Gastroesophageal sphincter (tissue), 4 donors: ENCODE results near the gene FRMD1. TPM values are rescaled to one million over a fixed set of nuclear protein-coding genes. Genes with fewer than 3 reads are reported as not detected.

Experiments
- ATAC-seq: fragments of 150-250 bp; one replicate; pipeline ENCODE4 v1.9.1; 2016; ENCODE audit warnings: mild to moderate bottlenecking, moderate library complexity
- H3K27ac ChIP-seq, 4 donors: fragments of 200-600 bp; sonication (generic) in 3 of 4; 1 replicate in 3 of 4; 2 replicates in 1 of 4; pipeline ENCODE4 v1.5.1; 2016 to 2019
- H3K27me3 ChIP-seq: fragments of 200-600 bp; sonication (generic); one replicate; pipeline ENCODE4 v1.5.1; 2019
- H3K36me3 ChIP-seq, 2 donors: fragments of 200-600 bp; sonication (generic); one replicate each; pipeline ENCODE4 v1.5.1; 2019; ENCODE audit warnings: control low read depth in 1 of 2
- H3K4me1 ChIP-seq, 3 donors: fragments of 200-600 bp; sonication (generic); 1 replicate in 2 of 3; 2 replicates in 1 of 3; pipeline ENCODE4 v1.5.1; 2016 to 2019; ENCODE audit warnings: control low read depth in 2 of 3
- H3K4me3 ChIP-seq, 2 donors: fragments of 200-600 bp; sonication (generic); one replicate each; pipeline ENCODE4 v1.5.1; 2019; ENCODE audit warnings: mild to moderate bottlenecking in 1 of 2, moderate library complexity in 1 of 2
- H3K9me3 ChIP-seq, 3 donors: fragments of 200-600 bp; sonication (generic); one replicate each; pipeline ENCODE4 v1.5.1; 2017 to 2019; ENCODE audit warnings: control low read depth in 2 of 3
- CTCF ChIP-seq, 4 experiments: fragments of 200-600 bp in 2 of 4; fragments of 450-650 bp in 2 of 4; sonication (generic) in 1 of 4; IDR thresholded peaks; one replicate each; pipeline ENCODE4 v1.5.1; 2017 to 2019; ENCODE audit warnings: antibody characterized with exemption in 4 of 4, mild to moderate bottlenecking in 2 of 4, moderate library complexity in 2 of 4
- EP300 ChIP-seq: sonication (generic); formaldehyde crosslinking; IDR thresholded peaks from one replicate; pipeline ENCODE4 v1.6.1; 2017; ENCODE audit warnings: antibody characterized with exemption, mild to moderate bottlenecking
- POLR2A ChIP-seq, 2 donors: fragments of 450-650 bp; IDR thresholded peaks; one replicate each; pipeline ENCODE4 v1.6.1; 2017; ENCODE audit warnings: antibody characterized with exemption in 2 of 2, mild to moderate bottlenecking in 2 of 2, moderate library complexity in 1 of 2
- POLR2AphosphoS5 ChIP-seq: sonication (generic); formaldehyde crosslinking; IDR thresholded peaks from one replicate; pipeline ENCODE4 v1.6.1; 2017; ENCODE audit warnings: antibody characterized with exemption
- WGBS, 2 donors: methylation state at CpG; one replicate each; pipeline ENCODE4 v1.1.5; 2018; ENCODE audit warnings: low coverage in 1 of 2; 5-methylcytosine and 5-hydroxymethylcytosine counted together
- total RNA-seq, 4 donors: library from RNA; depleted of rRNA; stranded (reverse); fragments of >200 nt; gene quantifications; one replicate each; pipeline ENCODE4 v1.1.0, GENCODE V29; 2016

FRMD1 gene
- total RNA-seq, 4 donors from 2014 or later = 0.10 to 0.54 (median 0.23) TPM; not detected in 1

GRCh38 chr6:168015009-168015408 is 64.0 kb downstream of the FRMD1 start:
- 80 to 100% methylated on average over 3 to 4 of the region's 4 CpGs for WGBS, 2 donors
- Histone ChIP-seq H3K36me3 (no peaks in the 10 kb centered on the region), H3K4me1 (no peaks in the 10 kb centered on the region), H3K9me3 (peaks cover 0 to 24% (median 5%) of the 10 kb centered on the region in 3 donors), H3K27me3 (peaks cover 21% of the 10 kb centered on the region), H3K27ac (no peak overlapping the region), H3K4me3 (no peak overlapping the region)
- ATAC-seq = no peak
- TF ChIP-seq POLR2A (IDR thresholded peaks at IDR 0.05) (no peak), EP300 (no peak), CTCF (IDR thresholded peaks at IDR 0.05) (no peak), POLR2AphosphoS5 (no peak)

GRCh38 chr6:168014428-168014827 is 64.6 kb downstream of the FRMD1 start:
- H3K9me3 ChIP-seq = peaks cover 0 to 27% (median 5%) of the 10 kb centered on the region in 3 donors
- no peaks in the 10 kb centered on the region for H3K4me1 ChIP-seq
- no peak for TF ChIP-seq POLR2AphosphoS5
- no peak for TF ChIP-seq POLR2A (IDR thresholded peaks at IDR 0.05)
- H3K36me3 ChIP-seq = no peaks in the 10 kb centered on the region
- no peak for ATAC-seq
- WGBS, 2 donors = 49 to 50% methylated on average over 6 of the region's 6 CpGs
- peaks cover 21% of the 10 kb centered on the region for H3K27me3 ChIP-seq
- H3K27ac ChIP-seq = no peak overlapping the region
- no peak overlapping the region for H3K4me3 ChIP-seq

GRCh38 chr6:168013250-168013915 is 65.6 kb downstream of the FRMD1 start:
- no peak overlapping the region for H3K4me3 ChIP-seq
- WGBS, 2 donors = 73 to 100% methylated on average over 1 to 2 of the region's 7 CpGs
- no peaks in the 10 kb centered on the region for H3K4me1 ChIP-seq
- H3K27me3 ChIP-seq = peaks cover 17% of the 10 kb centered on the region
- peaks cover 0 to 30% (median 5%) of the 10 kb centered on the region in 3 donors for H3K9me3 ChIP-seq
- H3K36me3 ChIP-seq = no peaks in the 10 kb centered on the region
- H3K27ac ChIP-seq = no peak overlapping the region
- ATAC-seq = no peak
- TF ChIP-seq POLR2AphosphoS5 = no peak
- TF ChIP-seq EP300 = no peak
- TF ChIP-seq POLR2A (IDR thresholded peaks at IDR 0.05) = no peak
- no peak for TF ChIP-seq CTCF (IDR thresholded peaks at IDR 0.05)

- no peak overlapping the region for H3K27ac ChIP-seq
- peaks cover 15% of the 10 kb centered on the region for H3K27me3 ChIP-seq
- 100% methylated on average over 1 of the region's 13 CpGs; no CpG with 5 or more reads in 1 of the 2 donors for WGBS, 2 donors
- no peak overlapping the region for H3K4me3 ChIP-seq
- no peaks in the 10 kb centered on the region for H3K36me3 ChIP-seq
- TF ChIP-seq CTCF (IDR thresholded peaks at IDR 0.05) (no peak), POLR2A (IDR thresholded peaks at IDR 0.05) (no peak), POLR2AphosphoS5 (no peak), EP300 (no peak)
- H3K9me3 ChIP-seq = peaks cover 0 to 30% (median 5%) of the 10 kb centered on the region in 3 donors
- H3K4me1 ChIP-seq = no peaks in the 10 kb centered on the region
- no peak for ATAC-seq
Observed at GRCh38 chr6:168012431-168013249, 66.4 kb downstream of the FRMD1 start.

GRCh38 chr6:168011291-168011690 is 67.7 kb downstream of the FRMD1 start:
- no peak for TF ChIP-seq EP300
- TF ChIP-seq CTCF (IDR thresholded peaks at IDR 0.05) = no peak
- no peak for TF ChIP-seq POLR2AphosphoS5
- TF ChIP-seq POLR2A (IDR thresholded peaks at IDR 0.05) = no peak
- H3K4me1 ChIP-seq = no peaks in the 10 kb centered on the region
- H3K4me3 ChIP-seq = no peak overlapping the region
- ATAC-seq = no peak
- H3K27me3 ChIP-seq = peaks cover 5% of the 10 kb centered on the region
- H3K36me3 ChIP-seq = no peaks in the 10 kb centered on the region
- peaks cover 0 to 30% (median 5%) of the 10 kb centered on the region in 3 donors for H3K9me3 ChIP-seq
- WGBS, 2 donors = 95 to 100% methylated on average over 1 of the region's 1 CpG
- H3K27ac ChIP-seq = no peak overlapping the region
